Measurements from ENCODE around the gene MYO18A. TPM values are rescaled to one million over a fixed set of nuclear protein-coding genes. Genes with fewer than 3 reads are reported as not detected.

MYO18A gene
- total and polyA plus RNA-seq, 12 donors, result 61.4 to 442 (median 327) TPM

DNA sequence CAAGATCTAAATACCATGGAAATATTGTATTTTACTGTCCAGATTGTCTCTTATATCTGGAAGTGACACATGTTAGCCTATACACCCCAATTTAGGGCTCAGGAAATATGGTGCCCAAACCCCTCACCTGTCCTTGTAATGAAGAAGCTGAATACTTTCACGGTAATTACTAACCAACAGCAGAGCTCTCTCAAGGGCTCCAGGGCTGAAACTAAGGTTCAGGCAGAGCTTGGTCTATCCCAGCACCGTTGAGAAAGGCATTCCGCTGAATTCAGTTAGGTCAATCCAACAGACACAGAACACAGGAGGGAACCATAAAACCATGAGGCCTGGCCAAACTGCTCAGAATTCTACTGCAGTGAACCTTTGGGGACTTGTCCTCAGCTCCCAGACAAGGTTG is 14.9 kb downstream of the MYO18A start:
- TF ChIP-seq CTCF (IDR thresholded peaks at IDR 0.05), result no peak
- no peaks in the 10 kb centered on the region for H3K27me3 ChIP-seq
- ATAC-seq, result no peak
- 88 to 93% methylated on average over 3 of the region's 3 CpGs for WGBS, 2 donors
- peaks cover 5 to 63% (median 35%) of the 10 kb centered on the region in 9 donors for H3K4me1 ChIP-seq
- intact Hi-C loops (cut with DNase I), result no loop called here
- no peak overlapping the region for H3K4me3 ChIP-seq
- H3K27ac ChIP-seq, result no peak overlapping the region
- peaks cover 0 to 32% (median 9%) of the 10 kb centered on the region in 9 donors for H3K36me3 ChIP-seq
- DNase-seq, result no peak
- no peaks in the 10 kb centered on the region for H3K9me3 ChIP-seq

GRCh38 chr17:29163563-29163962 is 16.6 kb downstream of the MYO18A start:
- intact Hi-C loops (cut with DNase I), result no loop called here
- no peak overlapping the region for H3K4me3 ChIP-seq
- ATAC-seq (no peak), DNase-seq (no peak)
- H3K36me3 ChIP-seq, result peaks cover 0 to 32% (median 9%) of the 10 kb centered on the region in 9 donors
- peaks cover 7 to 70% (median 46%) of the 10 kb centered on the region in 9 donors for H3K4me1 ChIP-seq
- H3K9me3 ChIP-seq, result no peaks in the 10 kb centered on the region
- no peak for TF ChIP-seq CTCF (IDR thresholded peaks at IDR 0.05)
- no peaks in the 10 kb centered on the region for H3K27me3 ChIP-seq
- WGBS, 2 donors, result 72 to 77% methylated on average over 3 of the region's 3 CpGs
- H3K27ac ChIP-seq, result peak overlapping the region in 4 of 10 donors; percentile 39 to 61 (median 49)

DNA sequence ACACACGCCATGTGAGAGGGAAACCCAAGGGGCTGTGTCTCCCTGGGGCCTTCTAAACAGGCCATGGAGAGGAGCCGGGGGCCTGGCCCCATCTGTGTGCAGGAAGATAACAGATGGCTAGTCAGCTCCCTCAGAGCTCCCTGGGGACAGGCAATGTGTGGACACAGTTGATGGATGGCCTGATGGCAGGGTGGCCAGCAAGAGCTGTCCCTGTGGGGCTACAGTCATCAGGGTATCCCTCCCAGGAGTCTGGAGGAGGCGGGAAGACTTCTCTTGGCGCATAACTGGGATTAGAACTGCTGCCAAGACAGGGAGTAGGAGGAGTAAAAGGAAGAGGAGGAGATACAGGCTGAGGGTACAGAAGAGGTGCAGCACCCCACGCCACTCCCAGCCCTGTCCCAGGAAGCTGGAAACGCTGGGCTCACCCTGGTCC is 17.3 kb downstream of the MYO18A start:
- peaks cover 0 to 32% (median 9%) of the 10 kb centered on the region in 9 donors for H3K36me3 ChIP-seq
- no peak for TF ChIP-seq CTCF (IDR thresholded peaks at IDR 0.05)
- 59 to 63% methylated on average over 6 of the region's 6 CpGs for WGBS, 2 donors
- no peaks in the 10 kb centered on the region for H3K27me3 ChIP-seq
- H3K27ac ChIP-seq, result peak overlapping the region in 2 of 10 donors; percentile 1 to 61
- ATAC-seq, result peak in 4 of 8 donors; percentile 11 to 32 (median 21)
- intact Hi-C loops (cut with DNase I), result no loop called here
- no peaks in the 10 kb centered on the region for H3K9me3 ChIP-seq
- H3K4me1 ChIP-seq, result peaks cover 7 to 70% (median 46%) of the 10 kb centered on the region in 9 donors
- no peak for DNase-seq
- no peak overlapping the region for H3K4me3 ChIP-seq

DNA sequence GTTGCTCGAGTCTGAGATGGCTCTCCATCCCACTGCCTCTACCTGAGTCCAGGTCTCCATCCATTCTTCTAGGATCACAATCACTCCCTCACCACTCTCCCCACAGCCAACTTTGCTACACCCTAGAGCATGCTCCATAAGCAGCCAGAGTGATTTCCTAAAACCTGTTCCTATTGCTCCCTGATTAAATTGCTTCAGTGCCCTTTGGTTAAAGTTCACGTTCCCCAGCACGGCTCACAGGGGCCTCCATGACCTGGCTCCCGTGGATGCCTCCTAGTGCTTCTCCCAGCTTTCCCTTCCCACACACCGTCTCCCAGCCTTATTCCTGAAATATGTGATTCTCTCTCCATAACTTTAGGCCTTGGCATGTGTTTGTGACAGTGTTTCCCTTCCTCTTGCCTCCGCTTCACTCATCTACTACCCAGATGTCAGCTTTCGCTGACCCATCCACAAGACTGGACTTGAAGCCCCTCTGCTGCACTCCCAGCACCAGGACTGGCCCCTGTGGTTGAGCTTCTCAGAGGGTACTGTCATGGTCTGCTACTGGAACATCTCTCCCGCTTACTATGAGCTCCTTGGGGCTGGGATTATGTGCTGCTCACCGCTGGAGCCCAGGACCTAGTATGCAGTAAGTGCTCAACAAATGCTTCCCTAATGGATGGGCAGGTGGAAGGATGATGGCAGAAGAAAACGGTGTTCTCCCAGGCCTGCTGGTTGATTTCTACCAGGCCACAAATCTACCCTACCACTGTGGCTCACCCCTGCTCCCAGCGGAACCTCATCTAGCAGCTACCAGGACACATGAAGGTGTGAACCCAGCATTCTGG is 17.9 kb downstream of the MYO18A start:
- Histone ChIP-seq H3K4me3 (no peak overlapping the region), H3K9me3 (no peaks in the 10 kb centered on the region), H3K27ac (no peak overlapping the region), H3K36me3 (peaks cover 0 to 32% (median 9%) of the 10 kb centered on the region in 9 donors), H3K27me3 (no peaks in the 10 kb centered on the region), H3K4me1 (peaks cover 7 to 70% (median 48%) of the 10 kb centered on the region in 9 donors)
- no peak for ATAC-seq
- no peak for TF ChIP-seq CTCF (IDR thresholded peaks at IDR 0.05)
- intact Hi-C loops (cut with DNase I), result no loop called here
- 94 to 95% methylated on average over 11 of the region's 11 CpGs for WGBS, 2 donors
- DNase-seq, result no peak

Data from heart right ventricle (tissue), 16 donors.